Kasumi-1 (cell line): Measurements from ENCODE around the gene HOXB9.

Experiments used
- DNase-seq, 2 experiments: peaks; one replicate each; lab custom pipeline; 2025; lab: John Stamatoyannopoulos, UW

The HOXB9 gene

DNA sequence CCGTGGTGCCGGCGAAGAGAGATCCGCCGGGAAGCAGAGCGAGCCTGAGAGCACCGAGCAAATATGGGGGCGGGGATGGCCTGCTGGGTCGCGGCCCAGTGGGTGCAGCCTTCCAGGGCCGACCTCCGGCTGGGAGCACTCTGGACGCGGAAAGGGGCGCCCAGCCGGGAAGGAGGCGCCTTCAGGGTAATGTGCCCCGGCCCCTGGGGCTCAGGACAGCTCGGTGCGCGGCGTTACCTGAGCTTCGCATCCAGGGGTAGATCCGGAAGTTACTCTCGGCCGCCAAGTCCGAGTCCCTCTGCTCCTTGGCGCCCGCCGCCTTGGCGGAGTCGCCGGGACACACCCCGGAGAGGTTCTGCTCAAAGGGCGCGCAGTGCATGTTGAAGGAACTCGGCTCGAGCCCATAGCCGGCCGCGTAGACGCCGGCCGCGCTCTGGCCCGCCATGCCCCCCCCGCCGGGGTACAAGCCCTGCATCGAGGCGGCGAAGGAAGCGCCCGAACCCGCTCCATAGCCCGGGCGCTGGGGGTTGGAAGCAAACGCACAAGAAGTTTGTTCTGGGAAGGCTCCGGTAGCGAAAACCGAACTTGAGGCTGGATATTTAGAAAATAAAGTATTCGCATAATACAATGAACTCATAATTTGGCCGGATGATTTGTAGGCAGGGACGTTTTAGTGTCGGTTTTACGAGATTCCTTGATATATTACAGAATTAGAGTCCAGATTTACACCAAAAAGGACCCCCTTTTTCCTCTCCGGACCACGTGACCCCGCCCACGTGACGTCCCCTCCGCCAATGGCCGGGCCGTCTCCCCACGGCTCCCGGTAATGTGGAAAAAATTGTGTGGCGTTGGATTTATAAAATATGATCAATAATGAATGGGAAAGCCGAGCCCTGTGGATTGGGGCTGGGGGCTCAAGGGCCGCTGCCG lies 15.6 kb downstream of the HOXB9 start, which contains the start of gene HOXB7:
TSS of gene HOXB7 (minus strand) at position 736 of the 930 bp plus-strand sequence. CDS start at position 637, 99 bp downstream.
- DNase-seq: no peak

- DNase-seq: no peak
These were observed 16.3 kb downstream of the HOXB9 start for GRCh38 chr17:48609759-48610281.

DNA sequence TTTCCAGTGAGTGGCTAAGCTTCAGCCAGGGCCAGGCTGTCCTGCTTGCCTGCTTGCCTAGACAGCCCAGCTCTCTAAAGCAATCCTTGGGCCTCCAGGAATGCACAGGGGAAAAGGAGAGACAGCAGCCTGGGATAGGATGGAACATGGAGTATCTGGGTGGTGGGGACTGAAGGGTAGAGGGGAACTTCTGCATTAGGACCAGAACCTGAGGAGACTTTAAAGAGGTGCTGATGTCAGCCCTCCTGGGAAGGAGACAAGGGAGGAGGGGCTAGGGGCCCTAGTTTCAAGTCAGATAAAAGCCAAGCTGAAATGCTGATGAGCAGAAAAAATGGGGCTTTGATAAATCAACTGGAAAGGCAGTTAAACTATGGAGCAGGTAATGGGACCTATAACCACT lies 17.1 kb downstream of the HOXB9 start:
- DNase-seq: no peak

GRCh38 chr17:48608494-48608834 lies 17.7 kb downstream of the HOXB9 start:
- no peak for DNase-seq

GRCh38 chr17:48606892-48607614 lies 19.1 kb downstream of the HOXB9 start:
- no peak for DNase-seq

GRCh38 chr17:48605991-48606891 lies 19.9 kb downstream of the HOXB9 start:
- no peak for DNase-seq

DNA sequence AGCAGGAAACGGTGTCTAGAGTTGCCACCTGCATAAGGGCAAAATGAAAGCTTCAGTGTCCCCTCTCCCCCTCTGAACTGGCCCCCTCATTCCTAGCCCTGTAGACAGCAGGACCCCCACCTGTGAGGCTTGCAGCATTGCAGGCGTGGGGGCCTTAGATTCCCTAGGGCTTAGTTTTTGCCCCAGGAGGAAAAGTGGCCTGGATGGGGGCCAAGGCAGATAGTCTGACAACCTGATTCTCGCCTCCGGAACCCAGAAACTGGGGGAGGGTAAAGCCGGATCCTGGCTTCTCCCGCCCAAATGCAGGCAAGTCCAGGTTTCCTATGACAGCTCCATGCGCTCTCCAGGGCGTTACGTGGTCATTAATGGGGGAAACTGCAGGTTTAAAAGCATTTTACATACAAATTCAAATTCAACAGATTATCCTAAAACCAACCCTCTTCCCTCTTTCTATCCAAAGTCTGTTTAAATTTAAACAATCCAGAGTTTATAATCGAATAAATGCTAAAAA lies 20.7 kb downstream of the HOXB9 start:
- DNase-seq: no peak

DNA sequence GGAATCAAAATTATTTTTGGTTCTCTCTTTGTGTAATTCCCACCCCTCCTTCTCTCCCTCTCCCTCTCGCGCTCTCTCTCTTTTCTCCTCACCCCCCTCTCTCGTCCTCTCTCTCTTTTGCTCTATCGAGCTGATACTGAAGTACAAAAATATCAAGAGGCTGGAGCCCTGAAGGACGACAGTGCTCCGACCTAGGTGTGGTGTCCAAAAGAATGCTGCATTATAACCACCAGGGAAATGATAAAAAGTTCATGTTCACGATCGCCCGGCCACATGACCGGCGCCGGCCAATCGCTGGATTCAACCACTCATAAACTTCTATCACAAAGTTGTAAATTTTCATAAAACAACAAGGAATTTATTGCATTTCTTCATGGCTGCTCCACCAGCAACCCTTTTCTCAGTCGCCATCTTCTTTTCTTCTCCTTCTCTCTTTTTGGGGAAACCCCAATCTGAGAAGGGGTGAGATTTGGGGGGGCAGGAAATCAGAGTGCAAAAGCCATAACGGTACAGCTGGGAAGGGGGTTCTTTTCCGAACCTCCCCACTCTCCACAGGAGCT lies 21.3 kb downstream of the HOXB9 start, which contains the start of gene HOXB6:
TSS of gene HOXB6 (minus strand) at position 217 of the 560 bp plus-strand sequence. CDS start 6,836 bp downstream, outside the sequence.
- DNase-seq: no peak

DNA sequence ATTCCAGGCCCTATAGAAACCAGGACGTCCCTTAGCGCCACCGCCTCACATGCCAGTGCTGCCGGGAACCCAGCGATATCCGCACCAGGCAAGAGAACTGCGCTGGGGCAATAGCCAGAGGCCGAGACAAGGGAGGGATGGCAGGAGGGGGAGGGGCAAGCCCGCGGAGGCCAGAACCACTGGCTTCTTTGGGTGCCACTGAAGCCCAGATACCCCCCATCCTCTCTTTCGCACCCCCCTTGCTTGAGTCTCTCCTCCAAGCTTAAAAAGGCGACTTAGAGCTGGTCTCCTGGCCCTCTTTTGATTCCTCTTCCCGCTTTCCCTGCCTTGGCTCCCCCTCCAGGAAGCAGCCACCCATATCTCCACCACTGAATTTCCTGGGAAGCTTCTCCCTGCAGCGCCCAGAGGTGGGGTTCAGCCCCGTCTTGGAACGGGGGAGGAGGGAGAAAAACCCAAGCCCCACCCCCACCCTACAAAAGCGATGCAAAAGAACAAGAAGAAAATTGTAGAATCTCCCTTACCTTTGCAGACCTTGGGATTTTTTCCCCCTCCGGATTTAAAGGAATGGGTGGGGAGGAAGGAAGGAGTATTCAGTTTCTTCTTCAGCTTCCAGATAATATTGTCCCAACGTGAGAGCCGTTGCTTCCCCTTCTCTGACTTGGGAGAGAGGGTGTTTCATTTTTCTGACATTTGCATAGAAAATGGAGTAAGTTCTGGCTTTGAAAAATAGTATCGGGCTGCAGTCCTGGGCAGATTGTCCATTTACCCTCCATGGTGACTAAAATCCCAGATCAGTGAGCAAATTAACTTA lies 22.0 kb downstream of the HOXB9 start:
- no peak for DNase-seq

- no peak for DNase-seq
These were observed 24.4 kb downstream of the HOXB9 start for GRCh38 chr17:48601539-48602425.

GRCh38 chr17:48601207-48601538 lies 25.0 kb downstream of the HOXB9 start:
- DNase-seq: no peak

DNA sequence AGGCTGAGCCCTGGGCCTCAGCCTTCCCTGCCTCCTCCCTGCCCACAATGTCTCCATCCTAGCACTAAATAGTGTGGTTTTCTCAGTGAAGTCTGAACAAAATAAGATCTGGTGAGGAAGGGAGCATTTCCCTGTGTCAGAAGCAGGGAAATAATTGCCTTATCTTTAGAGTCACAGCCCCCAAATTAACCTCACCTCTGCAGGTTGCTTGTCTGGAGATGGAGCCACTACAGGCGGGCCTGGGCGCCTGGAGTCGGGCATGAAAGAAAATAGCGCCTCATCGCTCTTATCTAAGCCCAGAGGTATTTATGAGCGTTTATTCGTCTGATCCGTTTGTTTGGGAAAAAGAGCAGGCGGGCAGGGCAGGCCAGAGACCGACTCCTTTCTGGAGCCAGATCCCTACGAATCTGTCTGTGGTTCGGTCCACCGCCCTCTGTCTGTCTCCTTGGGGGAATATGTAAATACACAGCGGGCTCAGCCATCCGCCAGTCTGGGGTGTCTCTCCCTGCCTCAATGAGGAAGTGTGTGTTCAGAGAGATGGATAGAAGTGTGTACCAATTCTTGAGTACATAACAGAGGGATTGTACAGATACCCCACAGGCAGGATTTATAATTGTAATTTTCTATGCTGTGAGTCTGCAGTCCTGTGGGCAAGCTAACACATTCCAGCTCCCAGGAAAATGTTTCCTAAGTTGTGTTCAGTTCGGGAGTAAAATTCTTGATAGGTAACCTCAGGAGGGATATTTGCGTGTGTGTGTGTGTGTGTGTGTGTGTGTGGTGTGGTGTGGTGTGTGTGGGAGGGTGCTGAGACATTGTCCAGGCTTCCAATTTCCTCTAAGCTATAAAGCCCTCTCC lies 25.7 kb downstream of the HOXB9 start:
- DNase-seq: no peak

DNA sequence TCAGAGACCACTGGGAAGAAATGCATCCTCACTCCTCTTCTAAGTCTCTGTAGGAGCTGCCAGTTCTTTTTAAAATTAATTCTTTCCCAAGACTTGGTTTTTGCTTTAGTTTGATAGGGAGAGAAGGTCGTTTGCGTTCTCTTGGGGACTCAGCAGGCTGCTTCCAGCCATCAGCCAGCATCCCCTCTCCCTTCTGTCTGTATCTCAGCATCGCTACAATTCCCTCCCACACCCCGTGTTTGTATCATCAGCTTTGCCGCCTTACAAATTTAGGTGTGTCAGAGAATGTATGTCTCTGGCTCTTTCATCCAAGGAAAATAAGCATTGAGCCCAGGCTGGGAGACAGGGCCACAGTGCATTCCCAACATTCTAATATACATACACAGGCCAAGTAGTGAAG lies 26.8 kb downstream of the HOXB9 start:
- DNase-seq: no peak

GRCh38 chr17:48598736-48599135 lies 27.4 kb downstream of the HOXB9 start:
- DNase-seq: no peak

DNA sequence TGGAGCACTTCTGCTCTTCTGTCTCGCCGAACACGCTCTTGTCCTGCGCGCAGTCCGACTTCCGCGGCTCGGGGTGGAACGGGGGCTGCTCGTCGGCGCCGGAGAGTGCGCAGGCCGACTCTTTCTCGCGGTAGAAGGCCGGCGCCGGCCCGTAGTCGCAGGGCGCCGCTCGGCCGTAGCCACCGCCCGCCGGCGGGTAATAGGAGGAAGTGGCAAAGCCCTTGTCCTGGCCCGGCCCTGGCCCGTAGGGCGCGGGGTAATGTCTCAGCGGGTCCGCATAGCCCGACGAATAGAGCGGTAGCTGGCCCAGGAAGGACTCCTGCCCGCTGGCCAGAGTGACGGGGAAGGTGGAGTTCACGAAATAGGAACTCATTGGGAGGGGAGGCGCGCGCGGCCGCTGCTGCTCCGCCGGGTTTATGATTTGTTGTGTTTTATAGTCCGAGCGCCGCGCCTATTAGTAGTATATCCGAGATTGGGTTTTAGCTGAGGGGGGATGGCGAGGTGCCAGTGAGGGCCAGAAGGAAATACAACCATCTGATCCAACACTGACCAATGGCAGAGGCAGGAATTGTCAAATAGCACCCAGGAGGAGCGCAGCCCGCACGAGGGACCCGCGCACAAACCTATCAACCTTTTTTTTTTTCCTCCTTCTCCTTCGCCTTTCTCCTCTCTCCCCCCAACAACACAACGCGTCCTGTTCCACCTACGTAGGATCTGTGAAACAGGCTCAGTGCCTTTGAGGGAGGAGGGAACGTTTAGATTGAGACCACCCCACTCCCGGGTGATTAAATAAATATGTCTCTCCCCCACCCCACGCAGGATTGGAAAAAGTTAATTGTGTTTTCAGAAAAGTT lies 28.2 kb downstream of the HOXB9 start:
- DNase-seq: no peak

DNA sequence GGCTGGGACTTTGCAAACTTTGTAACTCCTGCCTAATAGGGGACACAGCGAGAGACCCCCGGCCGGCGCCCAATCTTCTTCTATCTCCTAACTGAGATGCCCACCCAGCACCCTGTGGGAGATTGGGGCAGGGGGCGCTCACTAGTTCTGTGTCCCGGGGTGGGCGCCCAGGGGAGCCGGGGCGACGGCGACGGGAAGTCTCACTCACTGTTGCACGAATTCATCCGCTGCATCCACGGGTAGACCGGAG lies 28.7 kb downstream of the HOXB9 start:
- DNase-seq: no peak

- DNase-seq: no peak
These were observed 29.2 kb downstream of the HOXB9 start for GRCh38 chr17:48596735-48597527.
